GM21723 (cell line): Measurements from ENCODE around the gene PKD1L1.

ENCODE experiments used
- ATAC-seq: cut with Tn5 transposase; IDR thresholded peaks from one replicate; pipeline ENCODE4 v1.9.1; 2021; ENCODE audit warnings: mild to moderate bottlenecking, moderate library complexity; ENCODE audit not compliant: unreplicated experiment

Gene PKD1L1

GRCh38 chr7:47881256-47881655 lies 67.0 kb downstream of the PKD1L1 start:
- no peak for ATAC-seq

- ATAC-seq, result no peak
Observed at GRCh38 chr7:47878662-47879061, 69.6 kb downstream of the PKD1L1 start.

DNA sequence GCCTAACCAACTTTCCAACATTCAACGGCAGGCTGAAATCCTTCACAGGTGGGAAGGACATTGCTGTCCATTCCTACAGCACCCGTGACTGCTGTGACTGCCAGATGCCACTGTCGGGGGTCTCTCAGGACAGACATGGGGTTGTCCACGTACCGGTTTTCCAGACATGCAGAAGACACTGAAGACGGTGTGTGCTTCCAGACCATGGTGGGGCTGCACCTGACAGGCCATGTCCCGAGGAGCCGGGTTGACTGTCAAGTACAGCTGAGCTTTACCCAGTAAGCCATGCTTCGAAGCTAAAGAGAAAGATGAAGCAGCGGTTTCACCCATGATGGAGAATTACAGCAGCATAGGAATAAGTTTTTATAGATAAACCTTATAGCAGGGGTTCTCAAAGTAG lies 70.9 kb downstream of the PKD1L1 start:
- no peak for ATAC-seq

DNA sequence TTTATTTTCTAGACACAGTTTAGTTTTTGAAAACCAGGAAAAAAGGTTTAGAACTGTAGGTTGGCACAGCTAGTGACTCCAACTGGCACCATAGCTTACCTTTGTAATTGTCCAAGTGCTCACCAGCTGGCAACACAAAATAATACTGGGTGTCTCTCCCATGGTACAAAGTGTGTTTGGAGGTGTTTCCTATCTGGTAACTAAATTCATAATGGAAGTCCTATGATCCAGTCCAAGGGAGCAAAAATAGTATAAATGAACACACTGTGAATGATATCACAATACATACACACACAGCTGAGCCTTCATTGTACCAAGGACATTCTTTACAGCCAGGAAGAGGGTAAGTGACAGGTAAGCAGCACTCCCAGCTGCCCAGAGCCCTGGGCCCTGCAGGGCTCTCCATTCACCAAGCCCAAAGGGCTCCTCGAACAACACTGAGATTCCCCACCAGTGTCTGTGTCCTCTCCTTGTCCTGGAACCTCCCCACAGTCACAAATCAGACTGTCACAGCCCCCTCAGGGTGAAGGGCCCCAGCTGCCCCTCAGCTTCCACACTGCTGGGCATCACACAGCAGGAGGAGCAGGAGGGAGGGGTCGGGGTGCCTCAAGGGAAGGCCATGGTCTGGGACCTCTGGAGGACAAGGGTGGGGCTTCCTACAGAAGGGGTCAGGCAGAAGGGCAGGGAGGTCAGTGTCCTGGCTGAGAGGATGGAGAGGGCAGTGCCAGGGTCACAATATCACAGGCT lies 72.1 kb downstream of the PKD1L1 start:
- ATAC-seq, result no peak

DNA sequence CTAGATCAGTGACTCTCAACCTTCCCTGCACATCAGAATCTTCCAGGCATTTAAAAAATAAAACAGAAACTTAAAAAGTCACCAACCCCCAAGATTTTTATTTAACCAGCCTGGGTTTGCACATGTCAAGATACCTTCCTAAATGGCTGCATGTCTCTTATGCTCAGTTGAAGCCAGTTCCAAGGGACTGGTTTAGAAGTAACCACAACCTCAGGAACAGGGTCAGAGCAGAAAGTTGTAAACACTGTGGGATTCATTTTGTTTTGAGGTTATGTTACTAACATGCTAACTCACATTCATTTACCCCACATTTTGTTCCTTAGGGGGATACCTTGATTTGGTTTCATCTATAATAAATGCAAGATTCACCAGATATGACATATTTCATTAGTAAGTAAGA lies 72.9 kb downstream of the PKD1L1 start:
- no peak for ATAC-seq

DNA sequence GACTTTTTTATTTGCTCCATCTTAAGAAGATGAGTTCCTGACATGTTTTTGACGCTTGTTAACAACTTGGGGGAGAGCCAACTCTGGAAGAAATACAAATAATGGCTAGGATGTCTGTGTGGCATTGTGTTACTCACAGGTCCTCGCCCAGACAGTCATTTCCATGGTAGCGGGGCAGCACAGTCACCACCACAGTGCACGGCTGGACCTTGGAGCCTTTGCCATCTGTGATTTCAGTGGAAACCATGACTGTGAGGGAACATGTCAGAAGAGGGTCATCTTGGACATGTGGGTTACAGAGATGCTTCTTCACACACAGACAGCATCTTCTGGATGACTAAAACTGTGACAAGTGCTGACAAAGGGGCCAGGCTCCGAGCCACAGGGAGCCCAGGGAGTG lies 74.5 kb downstream of the PKD1L1 start:
- no peak for ATAC-seq

DNA sequence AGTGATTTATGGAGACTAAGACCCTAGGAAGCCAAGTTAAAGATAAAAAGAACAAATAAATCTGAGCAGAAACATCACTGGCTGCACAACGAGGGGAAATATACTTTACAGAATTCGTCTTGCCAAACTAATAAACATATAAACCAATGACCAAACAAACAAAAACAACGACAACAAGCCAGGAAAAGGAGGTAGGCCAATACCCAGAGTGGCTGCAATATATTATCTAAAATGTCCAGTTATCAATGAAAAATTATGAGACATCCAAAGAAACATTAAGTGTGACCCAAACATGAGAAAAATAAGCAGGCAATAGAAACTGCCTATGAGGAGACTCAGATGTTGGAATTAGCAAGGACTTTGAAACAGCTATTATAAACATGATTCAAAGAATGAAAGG lies 81.0 kb downstream of the PKD1L1 start:
- ATAC-seq, result no peak

DNA sequence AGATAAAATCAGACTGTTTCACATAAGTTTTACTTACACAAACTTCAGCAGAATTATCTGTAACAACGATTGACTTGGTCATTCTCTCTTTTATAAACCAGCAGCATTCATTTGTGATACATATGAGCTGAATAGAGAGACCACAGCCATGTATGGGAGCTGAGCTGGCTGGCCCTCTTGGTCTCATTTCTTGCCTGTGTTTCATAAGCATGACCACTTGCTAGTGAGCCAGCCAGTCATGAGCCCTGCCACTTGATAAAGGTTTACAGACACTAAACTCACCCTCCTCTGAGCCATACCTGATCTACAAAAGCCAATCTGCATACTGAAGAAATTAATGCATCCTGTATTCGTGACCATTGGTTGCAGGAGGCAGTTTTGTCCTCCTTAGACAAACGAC lies 82.1 kb downstream of the PKD1L1 start:
- no peak for ATAC-seq

- ATAC-seq, result no peak
Observed at GRCh38 chr7:47852330-47853245, 95.7 kb downstream of the PKD1L1 start.

DNA sequence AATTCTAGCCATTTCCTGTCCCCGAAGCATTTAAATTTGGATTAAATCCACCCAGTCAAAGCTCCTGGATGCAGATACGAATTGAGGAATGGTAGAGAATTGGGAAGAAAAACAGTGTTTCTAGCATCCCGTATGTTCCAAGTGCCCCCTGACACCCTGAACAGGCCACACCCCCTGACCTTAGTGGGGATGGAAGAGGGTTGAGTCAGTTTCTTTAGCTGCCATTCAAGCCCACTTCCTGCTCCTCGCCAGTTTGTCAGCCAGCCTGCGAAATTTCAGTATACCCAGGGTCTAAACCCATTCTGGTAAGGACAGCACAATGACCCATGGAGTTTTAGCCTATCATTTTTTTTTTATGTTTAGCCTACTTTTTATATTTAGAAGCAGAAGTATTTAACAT lies 101.1 kb downstream of the PKD1L1 start:
- ATAC-seq, result no peak

DNA sequence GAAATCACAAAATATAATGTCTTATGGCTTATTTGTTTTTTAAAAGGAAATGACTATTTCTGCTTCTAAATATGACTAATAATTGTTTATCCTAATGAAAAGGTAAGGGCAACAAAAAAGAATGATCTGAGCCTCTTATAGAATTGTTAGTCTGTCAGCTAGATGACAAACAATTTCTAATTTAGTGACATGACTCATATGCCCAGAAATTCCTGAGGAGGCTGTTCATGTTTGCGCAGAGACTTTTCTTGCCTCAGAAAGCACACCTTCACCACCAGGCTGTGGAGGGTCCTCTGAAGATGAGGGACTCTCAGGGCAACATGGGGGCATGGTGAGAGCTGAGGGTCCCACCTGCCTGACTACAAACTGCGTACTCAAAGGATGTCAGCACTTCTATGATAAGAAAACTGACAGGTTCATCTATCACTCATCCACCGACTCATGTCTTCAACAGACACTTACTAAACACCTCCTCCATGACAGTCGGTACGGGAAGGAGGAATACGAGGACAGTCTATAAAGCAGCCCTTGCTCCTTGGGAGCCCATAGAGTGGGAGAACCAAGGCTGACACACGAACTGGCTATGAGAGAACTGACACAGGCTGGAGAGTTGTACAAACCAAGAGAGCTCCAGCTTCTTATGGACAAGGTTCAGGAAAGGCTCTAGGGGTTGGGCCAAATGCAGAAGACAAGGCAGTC lies 102.0 kb downstream of the PKD1L1 start:
- no peak for ATAC-seq

- no peak for ATAC-seq
Observed at GRCh38 chr7:47844311-47844710, 104.0 kb downstream of the PKD1L1 start.

DNA sequence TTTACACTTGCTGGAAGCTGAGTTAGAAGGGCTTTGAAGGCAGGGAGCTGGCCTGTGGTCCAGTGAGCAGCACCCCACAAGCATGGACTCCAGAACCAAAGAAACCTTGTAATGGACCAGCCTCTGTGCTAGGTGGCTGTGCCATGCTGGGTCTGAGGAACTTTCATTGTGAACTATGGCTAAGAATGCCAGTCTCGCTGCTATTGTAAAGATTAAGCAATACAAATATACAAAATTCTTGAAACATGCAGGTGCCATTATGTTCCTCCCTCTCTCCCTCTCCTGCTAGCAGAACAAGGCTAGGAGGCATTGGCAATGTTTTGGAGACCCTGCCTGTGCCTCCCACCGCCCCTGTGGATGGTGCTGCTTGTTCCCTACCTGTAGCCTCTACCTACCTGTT lies 105.0 kb downstream of the PKD1L1 start:
- ATAC-seq, result no peak

DNA sequence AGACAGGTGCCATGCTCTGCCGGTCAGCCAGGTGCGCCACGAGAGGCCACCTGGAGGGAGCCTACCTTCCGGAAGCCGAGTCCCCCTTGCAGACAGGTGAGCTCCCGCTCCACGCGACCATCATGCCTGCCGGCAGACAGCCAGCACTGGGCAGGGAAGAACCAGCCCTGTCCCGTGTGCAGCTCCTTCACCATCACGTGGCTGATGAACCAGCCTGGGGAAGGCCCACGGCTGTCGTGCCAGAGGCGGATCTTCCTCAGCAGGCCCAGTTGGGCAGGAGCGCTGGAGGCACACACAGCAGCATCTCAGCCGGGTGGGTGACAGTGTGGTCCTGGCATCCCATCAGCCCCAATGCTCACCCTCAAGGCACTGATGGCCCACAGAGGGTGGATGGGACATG lies 108.9 kb downstream of the PKD1L1 start:
- ATAC-seq, result no peak

GRCh38 chr7:47837826-47838225 lies 110.4 kb downstream of the PKD1L1 start:
- ATAC-seq, result no peak

GRCh38 chr7:47836503-47837202 lies 111.6 kb downstream of the PKD1L1 start:
- no peak for ATAC-seq

DNA sequence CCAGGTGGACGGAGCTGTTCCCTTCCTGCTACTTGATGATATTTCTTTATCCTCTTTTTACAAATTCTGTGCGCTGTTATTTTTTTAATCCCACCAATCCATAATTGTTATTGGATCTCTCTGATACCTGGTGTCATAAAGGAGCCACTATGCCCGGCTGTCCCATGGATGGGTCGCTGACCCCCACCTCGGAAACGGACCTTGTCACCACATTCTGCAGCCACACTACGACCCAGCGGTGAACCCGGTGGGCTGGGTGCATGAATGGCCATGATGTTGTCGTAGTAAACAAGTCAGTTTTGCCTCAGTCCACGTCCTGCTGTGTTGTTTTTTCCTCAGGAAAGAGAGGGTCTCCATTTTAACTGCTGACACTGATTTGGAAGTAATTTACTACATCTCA lies 112.2 kb downstream of the PKD1L1 start:
- no peak for ATAC-seq

DNA sequence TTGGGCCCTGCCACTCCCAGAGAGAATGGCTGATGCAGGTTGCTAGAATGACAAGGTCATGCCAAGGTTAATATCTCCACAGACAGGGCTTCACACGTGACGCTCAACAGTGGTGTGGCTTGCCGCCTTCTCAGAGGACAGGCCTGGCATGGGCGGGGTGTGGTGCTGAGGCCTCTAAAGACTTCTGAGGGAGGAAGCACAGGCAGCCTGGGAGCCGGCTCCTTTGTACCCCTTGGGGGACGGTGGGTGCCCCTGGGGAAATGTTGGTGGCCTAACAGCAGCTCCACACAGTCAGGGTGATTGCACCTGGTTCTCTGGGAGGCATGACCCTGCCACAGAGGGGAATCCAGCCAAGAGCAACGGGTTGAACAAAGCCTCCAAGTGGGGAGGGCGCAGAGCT lies 115.1 kb downstream of the PKD1L1 start:
- ATAC-seq, result no peak

DNA sequence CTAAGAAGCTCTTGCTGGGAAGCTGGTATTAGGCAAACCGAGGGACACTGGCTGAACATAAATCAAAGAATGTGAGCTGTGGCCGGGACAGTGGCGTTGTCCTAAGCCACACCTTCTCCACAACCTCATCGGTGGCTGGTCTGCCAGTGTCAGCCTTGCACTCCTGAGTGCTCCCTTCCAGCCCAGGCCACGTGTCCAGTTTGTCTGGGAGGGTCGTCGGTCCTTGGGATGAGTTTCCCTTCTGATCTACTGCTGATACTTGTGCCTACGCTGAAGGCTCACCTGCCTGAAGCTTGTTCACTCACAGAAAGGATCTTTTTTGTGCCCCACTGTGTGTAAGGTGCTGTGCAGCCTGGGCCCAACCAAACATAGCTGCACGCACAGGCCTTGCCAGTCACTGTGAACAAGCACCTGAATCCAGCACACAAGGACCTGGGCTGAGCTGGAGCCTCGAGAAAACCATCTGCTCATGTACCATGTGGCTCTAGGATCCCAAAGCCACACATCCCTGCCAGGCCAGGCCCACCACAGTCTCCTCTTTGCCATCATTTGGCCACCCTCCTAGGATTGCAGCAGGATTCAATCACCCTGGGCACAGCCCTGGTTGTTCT lies 116.1 kb downstream of the PKD1L1 start:
- no peak for ATAC-seq

GRCh38 chr7:47830015-47830414 lies 118.3 kb downstream of the PKD1L1 start:
- no peak for ATAC-seq

DNA sequence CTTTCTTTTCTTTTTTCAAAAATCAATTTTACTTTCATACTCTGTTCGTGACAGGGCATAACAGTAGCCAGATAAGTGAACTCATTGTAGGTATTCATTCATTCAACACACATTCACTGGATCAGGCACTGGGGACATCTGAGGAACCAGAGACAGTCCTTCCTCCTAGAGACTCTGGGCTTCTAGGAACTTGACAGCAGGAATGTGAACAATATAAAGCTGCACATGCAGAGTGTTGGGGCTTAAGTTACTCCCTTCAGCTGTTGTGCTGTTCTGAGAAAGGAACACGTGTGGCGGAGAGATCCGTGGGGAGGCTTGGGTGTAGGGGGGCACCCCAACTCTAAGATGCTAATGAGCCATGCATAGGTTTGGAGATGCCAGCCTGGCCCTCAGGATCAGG lies 120.4 kb downstream of the PKD1L1 start:
- ATAC-seq, result no peak
